Stimulated activated CD8-positive, alpha-beta memory T cell treated with anti-CD3 and anti-CD28 coated beads, Interleukin-2, amount 100 ng/mL, for 1 hour (primary cell): ENCODE measurements around the gene GPR162.
A peak's percentile ranks its signal among the peaks of the same experiment; 100 is the strongest.

Experiments
- DNase-seq, 2 donors: peaks; one replicate each; pipeline ENCODE4 v3.0.0-alpha.2; 2020; ENCODE audit warnings: low read depth in 2 of 2

The GPR162 gene, protein sequence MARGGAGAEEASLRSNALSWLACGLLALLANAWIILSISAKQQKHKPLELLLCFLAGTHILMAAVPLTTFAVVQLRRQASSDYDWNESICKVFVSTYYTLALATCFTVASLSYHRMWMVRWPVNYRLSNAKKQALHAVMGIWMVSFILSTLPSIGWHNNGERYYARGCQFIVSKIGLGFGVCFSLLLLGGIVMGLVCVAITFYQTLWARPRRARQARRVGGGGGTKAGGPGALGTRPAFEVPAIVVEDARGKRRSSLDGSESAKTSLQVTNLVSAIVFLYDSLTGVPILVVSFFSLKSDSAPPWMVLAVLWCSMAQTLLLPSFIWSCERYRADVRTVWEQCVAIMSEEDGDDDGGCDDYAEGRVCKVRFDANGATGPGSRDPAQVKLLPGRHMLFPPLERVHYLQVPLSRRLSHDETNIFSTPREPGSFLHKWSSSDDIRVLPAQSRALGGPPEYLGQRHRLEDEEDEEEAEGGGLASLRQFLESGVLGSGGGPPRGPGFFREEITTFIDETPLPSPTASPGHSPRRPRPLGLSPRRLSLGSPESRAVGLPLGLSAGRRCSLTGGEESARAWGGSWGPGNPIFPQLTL

DNA sequence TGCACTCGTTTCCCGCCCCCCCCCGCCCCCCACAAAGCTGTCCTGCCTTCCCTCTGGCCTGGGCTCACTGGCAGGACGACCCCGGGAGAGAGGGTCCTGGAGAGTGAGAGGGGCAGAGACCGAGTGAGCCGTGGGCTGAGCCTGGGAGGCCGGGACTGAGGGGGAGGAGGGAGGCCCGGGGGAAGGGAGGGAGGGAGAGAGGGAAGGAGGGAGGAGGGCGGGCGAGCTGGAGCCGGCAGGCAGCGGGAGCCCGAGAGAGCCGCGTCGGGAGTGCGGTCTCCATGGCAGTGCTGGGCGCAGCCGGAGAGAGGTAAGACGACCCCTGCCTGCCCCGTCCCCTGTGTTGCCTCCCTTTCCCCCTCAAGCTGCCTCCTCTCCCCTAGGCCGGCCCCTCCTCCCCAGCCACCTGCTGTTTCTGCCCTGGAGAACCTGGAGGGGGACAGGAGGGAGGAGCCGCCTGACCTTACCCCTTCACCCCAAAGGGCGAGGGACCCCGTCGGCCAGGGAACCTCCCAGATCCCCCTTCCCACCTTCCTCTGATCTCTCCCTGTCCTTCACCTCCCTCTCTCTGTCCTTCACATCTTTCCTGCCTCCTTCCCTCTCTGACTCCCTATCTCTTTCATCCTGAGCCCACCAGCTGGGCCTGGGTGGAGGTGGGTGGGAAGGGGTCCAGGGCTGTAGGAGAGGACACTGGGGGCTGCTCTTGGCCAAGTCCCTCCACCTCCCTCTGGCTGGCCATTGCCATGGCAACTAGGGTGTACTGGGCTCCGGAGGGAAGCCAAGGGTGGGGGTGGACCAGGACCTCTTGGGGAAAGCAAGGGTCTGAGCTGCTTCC, at the start of gene GPR162:
Gene GPR162 (plus strand): TSS at position 231 of the 835 bp plus-strand sequence. CDS start 2,078 bp downstream, outside the sequence.
- DNase-seq: no peak

DNA sequence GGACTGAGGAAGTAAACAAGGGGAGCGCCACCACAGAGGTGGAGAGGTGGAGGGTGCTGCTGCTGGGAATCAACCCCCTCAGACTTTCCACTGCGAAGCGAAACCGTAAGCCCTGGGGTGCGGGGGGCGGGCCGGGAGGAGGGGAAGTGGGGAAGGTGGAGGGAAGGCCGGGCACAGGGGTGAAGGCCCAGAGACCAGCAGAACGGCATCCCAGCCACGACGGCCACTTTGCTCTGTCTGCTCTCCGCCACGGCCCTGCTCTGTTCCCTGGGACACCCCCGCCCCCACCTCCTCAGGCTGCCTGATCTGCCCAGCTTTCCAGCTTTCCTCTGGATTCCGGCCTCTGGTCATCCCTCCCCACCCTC, 49.3 kb upstream of the GPR162 start, which contains the start of gene LAG3:
Gene LAG3 (plus strand): TSS at position 190 of the 365 bp plus-strand sequence. CDS start 333 bp downstream, outside the sequence.
- DNase-seq: peak in 1 of 2 donors; percentile 34

DNA sequence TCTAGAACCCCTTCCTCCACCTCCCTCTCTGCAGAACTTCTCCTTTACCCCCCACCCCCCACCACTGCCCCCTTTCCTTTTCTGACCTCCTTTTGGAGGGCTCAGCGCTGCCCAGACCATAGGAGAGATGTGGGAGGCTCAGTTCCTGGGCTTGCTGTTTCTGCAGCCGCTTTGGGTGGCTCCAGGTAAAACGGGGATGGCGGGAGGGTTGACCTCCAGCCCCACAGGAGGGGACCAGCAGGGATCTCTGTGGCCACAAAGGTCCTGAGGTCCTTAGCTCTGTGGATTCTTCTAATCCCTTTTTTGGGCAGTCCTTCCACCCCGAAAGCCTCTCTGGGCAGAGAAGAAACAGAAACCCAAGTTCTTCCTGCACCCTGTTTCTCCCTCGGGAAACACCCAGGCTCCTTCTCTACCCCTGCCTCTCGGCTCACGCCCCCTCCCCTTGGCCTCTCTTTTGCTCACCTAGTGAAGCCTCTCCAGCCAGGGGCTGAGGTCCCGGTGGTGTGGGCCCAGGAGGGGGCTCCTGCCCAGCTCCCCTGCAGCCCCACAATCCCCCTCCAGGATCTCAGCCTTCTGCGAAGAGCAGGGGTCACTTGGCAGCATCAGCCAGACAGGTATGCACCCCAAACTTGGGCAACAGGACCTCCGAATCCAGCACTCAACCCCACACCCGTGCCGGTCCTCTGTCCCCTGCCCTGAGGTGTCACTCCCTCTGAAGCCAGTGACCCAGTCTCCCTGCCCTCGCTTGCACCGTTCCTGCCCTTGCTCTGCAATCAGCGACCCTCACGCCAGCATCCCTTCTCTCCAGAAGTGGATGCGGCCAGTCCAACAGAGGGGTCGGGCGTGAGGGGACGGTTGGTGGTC, 48.7 kb upstream of the GPR162 start:
- DNase-seq: no peak

DNA sequence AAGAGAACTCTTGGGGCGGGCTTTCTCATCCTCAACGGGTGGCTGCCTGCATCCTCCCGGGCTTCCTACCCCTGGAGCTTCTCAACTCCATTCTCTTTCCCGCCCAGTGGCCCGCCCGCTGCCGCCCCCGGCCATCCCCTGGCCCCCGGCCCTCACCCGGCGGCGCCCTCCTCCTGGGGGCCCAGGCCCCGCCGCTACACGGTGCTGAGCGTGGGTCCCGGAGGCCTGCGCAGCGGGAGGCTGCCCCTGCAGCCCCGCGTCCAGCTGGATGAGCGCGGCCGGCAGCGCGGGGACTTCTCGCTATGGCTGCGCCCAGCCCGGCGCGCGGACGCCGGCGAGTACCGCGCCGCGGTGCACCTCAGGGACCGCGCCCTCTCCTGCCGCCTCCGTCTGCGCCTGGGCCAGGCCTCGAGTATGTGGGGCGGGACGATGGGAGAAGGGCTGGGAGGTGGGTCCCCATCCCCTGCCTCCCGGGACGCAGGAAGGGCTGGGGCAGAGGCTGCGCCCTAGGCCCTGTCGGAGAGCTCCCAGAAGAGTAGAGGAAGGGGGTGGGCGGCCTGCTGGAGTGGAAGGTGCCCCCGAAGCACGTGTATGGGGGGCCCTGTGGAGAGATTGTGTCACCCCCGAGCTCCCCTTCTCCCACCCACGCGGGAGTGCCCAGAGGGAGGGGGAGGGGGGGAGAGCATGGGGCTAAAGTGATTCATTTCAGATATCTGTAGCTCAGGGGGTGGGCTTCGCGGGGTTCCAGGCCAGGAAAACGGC, 47.9 kb upstream of the GPR162 start:
- peak in 1 of 2 donors; percentile 27 for DNase-seq

DNA sequence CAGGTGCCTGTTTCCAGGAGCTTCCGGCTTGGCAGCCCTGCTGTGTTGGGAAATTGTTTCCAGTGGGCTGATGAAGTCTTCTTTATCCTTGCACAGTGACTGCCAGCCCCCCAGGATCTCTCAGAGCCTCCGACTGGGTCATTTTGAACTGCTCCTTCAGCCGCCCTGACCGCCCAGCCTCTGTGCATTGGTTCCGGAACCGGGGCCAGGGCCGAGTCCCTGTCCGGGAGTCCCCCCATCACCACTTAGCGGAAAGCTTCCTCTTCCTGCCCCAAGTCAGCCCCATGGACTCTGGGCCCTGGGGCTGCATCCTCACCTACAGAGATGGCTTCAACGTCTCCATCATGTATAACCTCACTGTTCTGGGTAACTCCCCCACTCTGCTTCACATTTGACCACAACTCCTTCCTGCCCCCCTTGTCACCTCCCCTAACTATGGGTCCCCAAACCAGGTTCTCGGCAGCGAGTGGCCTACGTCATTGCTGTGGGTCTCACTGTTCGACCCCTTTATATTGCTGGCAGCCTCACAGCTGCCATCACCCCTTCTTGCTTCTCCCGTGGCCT, 47.0 kb upstream of the GPR162 start:
- peak in 1 of 2 donors; percentile 19 for DNase-seq

DNA sequence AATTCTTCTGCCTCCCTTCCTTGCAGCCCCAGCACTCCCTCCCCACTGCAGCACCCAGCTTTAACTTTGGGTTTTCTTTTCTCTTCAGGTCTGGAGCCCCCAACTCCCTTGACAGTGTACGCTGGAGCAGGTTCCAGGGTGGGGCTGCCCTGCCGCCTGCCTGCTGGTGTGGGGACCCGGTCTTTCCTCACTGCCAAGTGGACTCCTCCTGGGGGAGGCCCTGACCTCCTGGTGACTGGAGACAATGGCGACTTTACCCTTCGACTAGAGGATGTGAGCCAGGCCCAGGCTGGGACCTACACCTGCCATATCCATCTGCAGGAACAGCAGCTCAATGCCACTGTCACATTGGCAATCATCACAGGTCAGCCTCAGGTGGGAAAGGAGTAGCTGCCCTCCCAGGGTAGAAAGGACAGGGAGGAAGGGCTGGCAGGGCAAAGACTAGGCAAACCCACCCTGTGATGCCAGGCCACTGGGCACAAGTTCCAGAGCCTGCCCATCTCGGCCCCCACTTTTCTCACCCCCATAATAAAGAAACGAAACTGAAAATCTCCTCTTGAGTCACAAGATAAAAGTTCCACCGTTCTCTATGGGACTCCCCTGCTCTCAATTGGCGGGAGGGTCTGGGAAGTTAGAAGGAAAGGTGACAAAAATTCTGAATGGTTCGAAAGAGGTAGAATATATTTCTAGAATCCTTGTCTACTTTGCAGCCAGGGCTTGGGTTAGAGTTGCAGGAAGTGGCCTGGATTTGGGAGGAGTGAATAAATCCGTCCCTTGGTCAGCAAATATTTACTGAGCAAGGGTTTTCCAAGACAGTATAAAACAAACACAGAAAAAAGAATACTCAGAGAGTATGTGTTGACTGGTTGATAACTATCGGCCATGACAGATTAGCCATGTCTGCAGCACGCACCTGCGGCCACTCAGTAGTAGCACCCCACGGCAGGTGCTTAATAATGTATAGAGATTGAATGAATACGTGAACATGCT, 46.1 kb upstream of the GPR162 start:
- no peak for DNase-seq

DNA sequence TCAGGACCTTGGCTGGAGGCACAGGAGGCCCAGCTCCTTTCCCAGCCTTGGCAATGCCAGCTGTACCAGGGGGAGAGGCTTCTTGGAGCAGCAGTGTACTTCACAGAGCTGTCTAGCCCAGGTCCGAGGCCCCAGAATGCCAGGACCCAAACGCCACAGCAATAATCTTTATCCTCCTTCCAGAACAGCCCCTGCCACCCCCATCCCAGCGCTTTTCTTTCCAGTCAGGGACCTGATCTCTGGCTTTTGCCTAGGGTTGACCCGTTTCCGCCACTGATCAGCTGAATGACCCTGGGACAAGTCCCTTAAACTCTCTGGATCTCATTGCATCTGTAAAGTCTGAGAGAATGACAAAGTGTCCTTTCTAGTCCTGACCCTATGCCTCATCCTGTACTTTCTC, 44.2 kb upstream of the GPR162 start:
- no peak for DNase-seq

DNA sequence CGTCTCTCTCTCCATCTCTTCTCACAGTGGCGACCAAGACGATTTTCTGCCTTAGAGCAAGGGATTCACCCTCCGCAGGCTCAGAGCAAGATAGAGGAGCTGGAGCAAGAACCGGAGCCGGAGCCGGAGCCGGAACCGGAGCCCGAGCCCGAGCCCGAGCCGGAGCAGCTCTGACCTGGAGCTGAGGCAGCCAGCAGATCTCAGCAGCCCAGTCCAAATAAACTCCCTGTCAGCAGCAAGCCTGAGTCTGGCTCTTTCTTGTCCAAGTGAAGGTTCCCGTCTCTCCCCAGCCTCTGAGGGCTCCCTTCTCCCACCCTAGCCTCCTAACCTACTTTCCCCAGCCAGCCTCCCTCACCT, 43.4 kb upstream of the GPR162 start:
- no peak for DNase-seq

DNA sequence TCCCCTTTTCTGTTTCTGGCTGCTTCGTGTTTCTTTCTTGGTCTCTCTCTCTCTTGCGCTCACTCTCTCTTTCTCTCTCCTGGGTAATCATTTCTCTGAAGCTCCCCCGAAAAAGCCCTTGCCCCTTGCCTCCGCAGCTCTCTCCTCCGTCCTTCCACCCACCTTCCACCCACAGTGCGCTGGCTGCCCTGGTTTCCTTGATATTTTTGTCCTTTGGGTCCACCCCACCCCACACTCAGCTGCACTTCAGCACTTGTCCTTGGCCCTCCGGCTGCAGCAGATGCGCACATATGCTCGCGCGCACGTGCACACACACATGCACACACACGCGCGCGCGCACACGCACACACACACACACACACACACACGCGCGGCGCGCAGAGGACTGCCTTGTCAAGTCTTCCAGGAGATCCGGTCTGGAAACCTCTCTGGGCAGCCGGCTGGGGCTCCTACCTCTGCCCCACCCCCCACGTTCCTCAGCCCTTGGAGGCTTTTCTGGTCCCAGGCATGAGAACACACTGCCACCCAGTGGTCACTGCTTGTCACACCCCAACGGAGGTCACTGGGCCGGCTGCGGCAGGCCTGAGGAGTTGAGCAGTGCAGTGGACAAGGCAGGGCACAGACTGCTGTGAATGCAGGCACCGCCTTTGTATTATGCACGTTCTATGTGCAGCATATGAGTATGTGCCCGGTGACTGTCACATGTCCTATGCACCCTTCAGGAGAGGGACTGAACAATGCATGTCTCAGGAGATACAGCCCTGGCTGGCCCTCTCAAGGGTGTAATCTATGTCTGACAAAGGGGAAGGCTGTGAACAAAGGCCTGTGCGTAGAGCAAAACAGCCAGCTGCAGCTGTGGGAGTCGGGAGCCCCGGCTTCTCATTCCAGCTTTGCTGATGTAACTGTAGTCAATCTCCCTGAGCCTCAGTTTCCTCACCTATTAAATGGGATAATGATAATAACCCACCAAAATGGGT, 42.8 kb upstream of the GPR162 start:
- peak; percentile 73 to 79 for DNase-seq

DNA sequence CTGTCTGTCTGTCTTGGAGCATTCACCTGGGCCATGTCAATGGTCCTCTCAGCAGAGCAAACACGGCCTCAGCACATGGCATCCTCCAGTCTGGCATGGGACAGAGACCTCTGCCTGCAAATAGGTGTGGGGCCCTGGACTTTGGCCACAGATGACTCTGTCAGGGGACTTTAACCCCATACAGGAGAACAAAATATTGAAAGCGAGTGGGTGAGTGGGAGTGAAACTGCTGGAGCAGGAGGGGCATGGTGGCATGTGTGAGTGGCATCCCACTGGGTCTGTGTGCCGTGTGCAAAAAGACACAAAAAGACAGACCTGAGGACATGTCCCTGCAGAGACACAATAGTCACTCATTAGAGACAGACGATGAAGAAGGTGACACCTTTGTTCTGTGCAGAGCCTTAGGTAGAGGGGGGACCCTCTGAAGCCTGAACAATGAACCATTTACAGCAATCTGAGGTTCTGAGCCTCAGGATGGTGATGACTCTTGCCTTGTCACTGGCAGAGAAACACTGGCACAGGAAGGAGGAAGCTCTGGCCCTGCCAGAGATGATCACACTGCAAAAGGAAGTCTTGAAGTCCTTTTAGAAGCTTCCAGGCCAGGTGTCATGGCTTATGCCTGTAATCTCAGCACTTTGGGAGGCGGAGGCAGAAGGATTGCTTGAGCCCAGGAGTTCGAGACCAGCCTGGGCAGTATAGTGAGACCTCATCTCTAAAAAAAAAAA, 41.8 kb upstream of the GPR162 start:
- no peak for DNase-seq

DNA sequence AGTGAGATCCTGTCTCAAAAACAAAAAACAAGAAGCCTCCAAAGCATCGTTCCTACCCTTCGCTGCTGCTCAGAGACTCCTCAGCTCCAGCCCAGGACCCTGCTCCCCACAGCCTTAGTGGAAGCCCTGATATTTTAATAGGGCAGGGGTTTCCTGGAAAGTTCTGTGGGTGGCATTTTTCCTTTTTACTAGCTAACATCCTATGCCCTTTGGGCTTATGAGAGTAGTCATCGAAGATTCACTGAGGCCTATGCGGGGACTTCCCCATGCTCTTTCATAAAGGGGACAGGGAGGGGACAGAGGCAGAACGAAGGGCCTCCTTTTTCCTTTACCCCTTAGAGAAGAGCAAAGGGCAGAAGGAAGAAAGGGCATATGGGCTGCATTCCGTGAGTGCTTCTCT, 41.0 kb upstream of the GPR162 start:
- no peak for DNase-seq

DNA sequence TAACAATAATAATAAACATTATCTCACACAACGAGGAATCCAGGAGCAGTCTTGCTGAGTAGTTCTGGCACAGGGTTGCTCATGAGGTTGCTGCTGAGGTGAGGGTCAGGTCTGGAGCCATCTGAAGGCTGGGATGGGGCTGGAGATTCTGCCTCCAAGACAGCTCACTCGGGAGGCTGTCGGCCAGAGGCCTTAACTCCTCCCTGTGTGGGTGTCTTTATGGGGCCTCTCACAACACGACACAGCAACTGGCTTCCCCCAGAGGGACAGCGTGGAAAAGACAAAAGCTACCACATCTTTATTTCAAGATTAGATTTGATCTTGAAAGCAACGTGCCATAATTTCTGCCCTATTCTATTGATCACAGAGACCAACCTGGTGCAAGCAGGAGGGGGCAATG, 39.5 kb upstream of the GPR162 start:
- no peak for DNase-seq

DNA sequence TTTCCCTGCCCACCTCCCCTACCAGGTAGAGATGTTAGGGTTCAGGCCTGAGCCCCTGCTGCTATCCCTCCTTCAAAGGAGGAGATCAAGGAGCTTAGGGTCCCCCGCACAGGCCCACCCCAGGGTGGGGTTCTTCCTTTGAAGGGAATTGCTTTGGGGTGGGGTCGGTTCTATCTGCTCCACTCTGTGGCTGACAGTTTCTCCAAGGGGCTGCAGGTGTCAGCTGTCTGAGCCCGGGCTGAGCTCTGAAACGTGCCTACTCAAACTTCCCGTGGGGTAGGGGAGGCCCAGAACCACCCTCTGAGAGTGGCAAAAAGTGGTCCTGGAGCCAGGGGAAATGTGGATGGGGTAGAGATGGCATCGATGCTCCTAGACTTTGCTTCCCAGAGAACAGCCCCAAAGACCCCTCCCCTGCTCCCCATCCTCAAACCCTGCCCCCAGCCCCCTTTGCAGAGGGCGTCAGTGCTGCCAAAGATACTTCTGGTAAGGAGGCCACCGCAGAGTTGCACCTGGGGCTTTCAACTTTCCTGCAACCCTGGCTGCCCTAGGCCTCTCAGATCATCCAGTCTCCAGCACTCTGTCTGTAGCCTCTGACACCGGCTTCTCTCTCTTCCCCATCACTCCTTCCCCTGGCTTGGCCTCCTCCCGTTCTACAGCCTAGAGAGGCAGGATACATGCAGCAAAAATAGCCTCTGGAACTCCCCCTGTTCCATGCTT, 38.6 kb upstream of the GPR162 start:
- DNase-seq: no peak

DNA sequence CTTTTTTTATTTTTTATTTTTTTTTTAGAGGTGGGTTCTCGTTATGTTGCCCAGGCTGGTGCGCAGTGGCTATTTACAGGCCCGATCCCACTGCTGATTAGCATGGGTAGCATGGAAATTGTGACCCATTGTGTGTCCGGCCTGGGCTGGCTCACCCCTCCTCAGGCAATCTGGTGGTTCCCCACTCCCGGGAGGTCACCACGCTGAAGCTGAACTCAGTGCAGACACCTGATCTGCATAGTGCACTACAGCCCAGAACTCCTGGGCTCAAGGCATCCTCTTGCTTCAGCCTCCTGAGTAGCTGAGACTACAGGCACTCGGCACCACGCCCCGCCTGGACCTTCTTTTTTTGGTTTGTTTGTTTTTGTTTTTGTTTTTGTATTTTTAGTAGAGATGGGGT, 37.8 kb upstream of the GPR162 start:
- no peak for DNase-seq

DNA sequence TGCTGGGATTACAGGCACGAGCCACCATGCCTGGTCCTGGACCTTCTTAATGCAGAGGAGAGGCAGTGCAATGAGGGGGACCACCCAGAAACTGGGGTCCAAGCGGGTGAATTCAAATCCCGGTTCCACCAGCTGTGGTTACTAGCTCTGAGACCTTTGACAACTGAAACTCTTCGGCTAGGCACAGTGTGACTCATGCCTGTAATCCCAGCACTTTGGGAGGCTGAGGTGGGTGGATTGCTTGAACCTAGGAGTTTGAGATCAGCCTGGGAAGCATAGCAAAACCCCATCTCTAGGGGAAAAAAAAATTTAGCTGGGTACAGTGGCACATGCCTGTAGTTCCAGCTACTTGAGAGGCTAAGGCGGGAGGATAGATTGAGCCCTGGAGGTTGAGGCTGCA, 37.3 kb upstream of the GPR162 start:
- DNase-seq: no peak

DNA sequence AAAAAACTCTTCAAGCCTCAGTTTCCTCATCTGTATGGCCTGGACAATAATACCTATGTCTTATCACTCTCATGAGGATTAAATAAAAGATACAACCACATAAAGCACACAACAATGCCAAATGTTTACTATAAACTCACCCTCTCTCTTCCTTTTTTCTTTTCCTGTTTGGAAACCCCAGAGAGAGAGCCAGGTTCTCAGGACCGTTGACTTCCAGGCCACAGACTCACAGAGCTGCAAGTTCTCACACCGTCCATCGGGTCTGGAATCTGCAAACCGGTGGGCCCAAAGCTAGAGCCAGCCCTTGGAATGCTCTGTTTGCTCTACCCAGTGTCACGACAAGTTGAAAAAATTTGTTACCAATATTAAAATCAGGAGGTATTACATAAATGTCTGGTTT, 36.9 kb upstream of the GPR162 start:
- DNase-seq: no peak
